HEK293T (cell line): ENCODE data around the gene LRRC10B.

Experiments used
- CTCF ChIA-PET: fragments of 350-600 bp; formaldehyde crosslinking; extraction: SDS; loops from one replicate; lab custom pipeline; 2021; ENCODE audit warnings: antibody characterized with exemption, inconsistent platforms; lab: Yijun Ruan, JAX
- POLR2A ChIA-PET: fragments of 350-600 bp; formaldehyde crosslinking; extraction: SDS; loops from one replicate; lab custom pipeline; 2020; ENCODE audit warnings: antibody characterized with exemption, inconsistent platforms; lab: Yijun Ruan, JAX
- DNase-seq: peaks from one replicate; pipeline ENCODE4 v3.0.0; 2012; ENCODE audit warnings: mixed read lengths; ENCODE audit errors: extremely low spot score
- ARNT ChIP-seq: fragments of 450-650 bp; IDR thresholded peaks from 2 replicates; pipeline ENCODE4 v1.6.1; 2017; ENCODE audit warnings: mild to moderate bottlenecking
- BHLHE40 ChIP-seq: fragments of 450-650 bp; IDR thresholded peaks from 2 replicates; pipeline ENCODE4 v1.6.1; 2016; ENCODE audit warnings: mild to moderate bottlenecking, moderate library complexity, borderline replicate concordance
- CTBP1 ChIP-seq: fragments of 450-650 bp; IDR thresholded peaks from 2 replicates; pipeline ENCODE4 v1.6.1; 2016; ENCODE audit warnings: borderline replicate concordance
- ELF4 ChIP-seq: fragments of 450-650 bp; IDR thresholded peaks from 2 replicates; pipeline ENCODE4 v1.6.1; 2017; ENCODE audit warnings: antibody characterized with exemption
- FOXA1 ChIP-seq: fragments of 450-650 bp; IDR thresholded peaks from 2 replicates; pipeline ENCODE4 v1.6.1; 2016; ENCODE audit warnings: mild to moderate bottlenecking
- FOXK2 ChIP-seq: fragments of 450-650 bp; IDR thresholded peaks from 2 replicates; pipeline ENCODE4 v1.6.1; 2016; ENCODE audit warnings: mild to moderate bottlenecking
- FOXM1 ChIP-seq: fragments of 450-650 bp; IDR thresholded peaks from 2 replicates; pipeline ENCODE4 v1.6.1; 2017; ENCODE audit warnings: mild to moderate bottlenecking, borderline replicate concordance
- HDGF ChIP-seq: fragments of 450-650 bp; IDR thresholded peaks from 2 replicates; pipeline ENCODE4 v1.6.1; 2017; ENCODE audit warnings: antibody characterized with exemption, borderline replicate concordance
- L3MBTL2 ChIP-seq: fragments of 450-650 bp; conservative IDR thresholded peaks from 2 replicates; pipeline ENCODE4 v1.6.1; 2016; ENCODE audit warnings: mild to moderate bottlenecking
- LEF1 ChIP-seq: fragments of 450-650 bp; IDR thresholded peaks from 2 replicates; pipeline ENCODE4 v1.6.1; 2017; ENCODE audit warnings: mild to moderate bottlenecking, borderline replicate concordance
- NFRKB ChIP-seq: fragments of 450-650 bp; IDR thresholded peaks from 2 replicates; pipeline ENCODE4 v1.6.1; 2016; ENCODE audit warnings: mild to moderate bottlenecking, moderate library complexity
- PKNOX1 ChIP-seq: fragments of 450-650 bp; IDR thresholded peaks from 2 replicates; pipeline ENCODE4 v1.6.1; 2016
- SP1 ChIP-seq: fragments of 450-650 bp; IDR thresholded peaks from 2 replicates; pipeline ENCODE4 v1.6.1; 2017
- SUZ12 ChIP-seq: fragments of 450-650 bp; IDR thresholded peaks from 2 replicates; pipeline ENCODE4 v1.6.1; 2016; ENCODE audit warnings: mild to moderate bottlenecking
- TARDBP ChIP-seq: fragments of 450-650 bp; IDR thresholded peaks from 2 replicates; pipeline ENCODE4 v1.6.1; 2016
- ZNF384 ChIP-seq: fragments of 450-650 bp; IDR thresholded peaks from 2 replicates; pipeline ENCODE4 v1.6.1; 2016

LRRC10B gene

GRCh38 chr11:61486779-61487178 is 21.8 kb upstream of the LRRC10B start:
- POLR2A ChIA-PET = no interaction called here
- DNase-seq = no peak
- CTCF ChIA-PET = interaction anchor here (1.0 kb wide), 1 partner anchor 23 kb away, joined by 3 read pairs; no protein-coding TSS in a partner anchor
- no peak for TF ChIP-seq ELF4
- no peak for TF ChIP-seq L3MBTL2
- TF ChIP-seq ZNF384 = no peak
- TF ChIP-seq ARNT = no peak
- TF ChIP-seq LEF1 = no peak
- no peak for TF ChIP-seq SP1
- TF ChIP-seq FOXA1 = no peak

- TF ChIP-seq SP1 (no peak), FOXM1 (no peak), BHLHE40 (no peak), FOXA1 (no peak), L3MBTL2 (no peak), LEF1 (no peak), NFRKB (no peak), SUZ12 (no peak), FOXK2 (no peak), TARDBP (no peak), HDGF (no peak), ARNT (no peak)
- ChIA-PET POLR2A (no interaction called here), CTCF (interaction anchor here (1.0 kb wide), 1 partner anchor 22 kb away, joined by 3 read pairs; no protein-coding TSS in a partner anchor)
- no peak for DNase-seq
Observed at GRCh38 chr11:61487342-61488025, 21.1 kb upstream of the LRRC10B start.

GRCh38 chr11:61488651-61489291 is 19.8 kb upstream of the LRRC10B start:
- TF ChIP-seq PKNOX1 (no peak), HDGF (no peak), TARDBP (no peak), BHLHE40 (no peak), ELF4 (no peak), SP1 (no peak), FOXA1 (no peak), NFRKB (no peak), LEF1 (no peak), L3MBTL2 (no peak), SUZ12 (no peak), CTBP1 (no peak), ARNT (no peak), FOXK2 (no peak), FOXM1 (no peak), ZNF384 (no peak)
- DNase-seq = no peak
- CTCF ChIA-PET = interaction anchor here (0.6 to 1.2 kb wide), 5 partner anchors 10 to 78 kb away, joined by 3 to 6 read pairs (median 4); no protein-coding TSS in a partner anchor
- POLR2A ChIA-PET = no interaction called here

GRCh38 chr11:61489833-61490721 is 18.5 kb upstream of the LRRC10B start:
- TF ChIP-seq L3MBTL2 = no peak
- no peak for TF ChIP-seq FOXA1
- TF ChIP-seq NFRKB = no peak
- TF ChIP-seq PKNOX1 = no peak
- no peak for TF ChIP-seq TARDBP
- TF ChIP-seq HDGF = no peak
- no peak for TF ChIP-seq ARNT
- TF ChIP-seq FOXK2 = no peak
- no peak for TF ChIP-seq ZNF384
- TF ChIP-seq SUZ12 = no peak
- no peak for TF ChIP-seq BHLHE40
- no peak for TF ChIP-seq SP1
- TF ChIP-seq LEF1 = no peak
- no peak for TF ChIP-seq FOXM1
- TF ChIP-seq ELF4 = no peak
- no peak for TF ChIP-seq CTBP1
- POLR2A ChIA-PET = no interaction called here
- no peak for DNase-seq
- CTCF ChIA-PET = no interaction called here

GRCh38 chr11:61491736-61492395 is 16.7 kb upstream of the LRRC10B start:
- POLR2A ChIA-PET = no interaction called here

More at GRCh38 chr11:61491736-61492395, 16.7 kb upstream of the LRRC10B start:
- TF ChIP-seq NFRKB (no peak), PKNOX1 (no peak), LEF1 (no peak), ELF4 (no peak), FOXK2 (no peak), ARNT (no peak), ZNF384 (no peak), SP1 (no peak), TARDBP (no peak), FOXM1 (no peak), FOXA1 (no peak)
- no peak for DNase-seq
- CTCF ChIA-PET = no interaction called here
